ENCODE measurements around the gene FHIT.

GRCh38 chr3:59995563-59995962 is 1255.7 kb downstream of the FHIT start:
- TF ChIP-seq CTCF (IDR thresholded peaks at IDR 0.05) (no peak), POLR2A (IDR thresholded peaks at IDR 0.05) (no peak), POLR2AphosphoS5 (IDR thresholded peaks at IDR 0.05) (no peak)
